IPS DF 6.9 (cell line): ENCODE measurements around the gene PBRM1.

Source experiments
- DNase-seq: peaks from one replicate; pipeline ENCODE4 v3.0.0-alpha.2; 2013; ENCODE audit warnings: low read depth, low spot score
- H3K27ac ChIP-seq: one replicate; pipeline ENCODE4 v1.5.1; 2013; ENCODE audit warnings: low read length, control low read depth
- H3K27me3 ChIP-seq: 2 replicates; pipeline ENCODE4 v1.6.1; 2013; ENCODE audit warnings: mild to moderate bottlenecking, low read length; ENCODE audit not compliant: control insufficient read depth, insufficient read depth
- H3K36me3 ChIP-seq: 2 replicates; pipeline ENCODE4 v1.6.1; 2013; ENCODE audit warnings: low read length; ENCODE audit not compliant: control insufficient read depth, insufficient read depth
- H3K4me1 ChIP-seq: 2 replicates; pipeline ENCODE4 v1.6.1; 2013; ENCODE audit warnings: low read length; ENCODE audit not compliant: control insufficient read depth, insufficient read depth
- H3K4me3 ChIP-seq: 2 replicates; pipeline ENCODE4 v1.5.1; 2013; ENCODE audit warnings: mild to moderate bottlenecking, low read length
- H3K9me3 ChIP-seq: 2 replicates; pipeline ENCODE4 v1.6.1; 2013; ENCODE audit warnings: low read length, inconsistent platforms; ENCODE audit not compliant: control insufficient read depth, insufficient read depth
- WGBS: extraction: QIAGEN DNeasy Blood & Tissue Kit; methylation state at CpG from one replicate; pipeline ENCODE4 v1.1.7; 2013; ENCODE audit warnings: mixed read lengths, missing lambda C conversion rate; ENCODE audit not compliant: insufficient read length, insufficient coverage; 5-methylcytosine and 5-hydroxymethylcytosine counted together

PBRM1 gene

GRCh38 chr3:52574056-52574965 lies 111.4 kb downstream of the PBRM1 start:
- no peaks in the 10 kb centered on the region for H3K9me3 ChIP-seq
- no peak for DNase-seq
- H3K27me3 ChIP-seq, result no peaks in the 10 kb centered on the region
- H3K36me3 ChIP-seq, result no peaks in the 10 kb centered on the region
- H3K4me3 ChIP-seq, result no peak overlapping the region
- no peak overlapping the region for H3K27ac ChIP-seq
- no CpG with 5 or more reads among the region's 6 CpGs for WGBS
- H3K4me1 ChIP-seq, result no peaks in the 10 kb centered on the region

GRCh38 chr3:52572221-52572620 lies 113.5 kb downstream of the PBRM1 start:
- Histone ChIP-seq H3K4me1 (no peaks in the 10 kb centered on the region), H3K4me3 (no peak overlapping the region), H3K36me3 (no peaks in the 10 kb centered on the region), H3K27me3 (no peaks in the 10 kb centered on the region), H3K9me3 (no peaks in the 10 kb centered on the region), H3K27ac (no peak overlapping the region)
- DNase-seq, result no peak
- WGBS, result no CpG with 5 or more reads among the region's 6 CpGs

GRCh38 chr3:52570076-52570475 lies 115.6 kb downstream of the PBRM1 start:
- no CpG with 5 or more reads among the region's 4 CpGs for WGBS
- no peak overlapping the region for H3K4me3 ChIP-seq
- no peaks in the 10 kb centered on the region for H3K27me3 ChIP-seq
- H3K27ac ChIP-seq, result no peak overlapping the region
- no peaks in the 10 kb centered on the region for H3K4me1 ChIP-seq
- no peak for DNase-seq
- no peaks in the 10 kb centered on the region for H3K36me3 ChIP-seq
- no peaks in the 10 kb centered on the region for H3K9me3 ChIP-seq

GRCh38 chr3:52568069-52568468 lies 117.6 kb downstream of the PBRM1 start:
- Histone ChIP-seq H3K36me3 (peaks cover 2% of the 10 kb centered on the region; the same call in 1 of the 2 replicates), H3K4me3 (no peak overlapping the region), H3K27me3 (no peaks in the 10 kb centered on the region), H3K9me3 (no peaks in the 10 kb centered on the region), H3K27ac (no peak overlapping the region), H3K4me1 (no peaks in the 10 kb centered on the region)
- DNase-seq, result no peak
- no CpG with 5 or more reads among the region's 2 CpGs for WGBS

- no CpG with 5 or more reads among the region's 2 CpGs for WGBS
- Histone ChIP-seq H3K9me3 (no peaks in the 10 kb centered on the region), H3K27me3 (no peaks in the 10 kb centered on the region), H3K4me1 (no peaks in the 10 kb centered on the region), H3K36me3 (peaks cover 3% of the 10 kb centered on the region; the same call in 1 of the 2 replicates), H3K4me3 (no peak overlapping the region), H3K27ac (no peak overlapping the region)
- no peak for DNase-seq
Observed at GRCh38 chr3:52563984-52564383, 121.7 kb downstream of the PBRM1 start.

- no CpG with 5 or more reads among the region's 4 CpGs for WGBS
- peaks cover 3% of the 10 kb centered on the region; the same call in 1 of the 2 replicates for H3K36me3 ChIP-seq
Observed at GRCh38 chr3:52561028-52561747, 124.5 kb downstream of the PBRM1 start.

GRCh38 chr3:52558436-52558835 lies 127.3 kb downstream of the PBRM1 start:
- Histone ChIP-seq H3K9me3 (no peaks in the 10 kb centered on the region), H3K27ac (no peak overlapping the region), H3K4me3 (no peak overlapping the region), H3K4me1 (no peaks in the 10 kb centered on the region), H3K36me3 (peaks cover 3% of the 10 kb centered on the region; the same call in 1 of the 2 replicates), H3K27me3 (no peaks in the 10 kb centered on the region)
- DNase-seq, result no peak
- WGBS, result no CpG with 5 or more reads among the region's 5 CpGs

More at GRCh38 chr3:52561028-52561747, 124.5 kb downstream of the PBRM1 start:
- Histone ChIP-seq H3K27me3 (no peaks in the 10 kb centered on the region), H3K9me3 (no peaks in the 10 kb centered on the region), H3K4me3 (no peak overlapping the region), H3K27ac (no peak overlapping the region), H3K4me1 (no peaks in the 10 kb centered on the region)
- no peak for DNase-seq

- no peaks in the 10 kb centered on the region for H3K27me3 ChIP-seq
- H3K36me3 ChIP-seq, result no peaks in the 10 kb centered on the region; the same call in 1 of the 2 replicates
- WGBS, result no CpG with 5 or more reads among the region's 9 CpGs
- H3K9me3 ChIP-seq, result no peaks in the 10 kb centered on the region
- DNase-seq, result no peak
- no peak overlapping the region for H3K27ac ChIP-seq
- no peak overlapping the region for H3K4me3 ChIP-seq
- H3K4me1 ChIP-seq, result no peaks in the 10 kb centered on the region
Observed at GRCh38 chr3:52557011-52557960, 128.4 kb downstream of the PBRM1 start.

GRCh38 chr3:52555056-52555455 lies 130.7 kb downstream of the PBRM1 start:
- DNase-seq, result no peak
- Histone ChIP-seq H3K4me3 (no peak overlapping the region), H3K36me3 (peaks cover 3% of the 10 kb centered on the region; the same call in 1 of the 2 replicates), H3K27ac (no peak overlapping the region), H3K4me1 (no peaks in the 10 kb centered on the region), H3K9me3 (no peaks in the 10 kb centered on the region), H3K27me3 (no peaks in the 10 kb centered on the region)
- no CpG with 5 or more reads among the region's 1 CpG for WGBS
